ENCODE data around the gene RAB11FIP2.

RAB11FIP2 gene

DNA sequence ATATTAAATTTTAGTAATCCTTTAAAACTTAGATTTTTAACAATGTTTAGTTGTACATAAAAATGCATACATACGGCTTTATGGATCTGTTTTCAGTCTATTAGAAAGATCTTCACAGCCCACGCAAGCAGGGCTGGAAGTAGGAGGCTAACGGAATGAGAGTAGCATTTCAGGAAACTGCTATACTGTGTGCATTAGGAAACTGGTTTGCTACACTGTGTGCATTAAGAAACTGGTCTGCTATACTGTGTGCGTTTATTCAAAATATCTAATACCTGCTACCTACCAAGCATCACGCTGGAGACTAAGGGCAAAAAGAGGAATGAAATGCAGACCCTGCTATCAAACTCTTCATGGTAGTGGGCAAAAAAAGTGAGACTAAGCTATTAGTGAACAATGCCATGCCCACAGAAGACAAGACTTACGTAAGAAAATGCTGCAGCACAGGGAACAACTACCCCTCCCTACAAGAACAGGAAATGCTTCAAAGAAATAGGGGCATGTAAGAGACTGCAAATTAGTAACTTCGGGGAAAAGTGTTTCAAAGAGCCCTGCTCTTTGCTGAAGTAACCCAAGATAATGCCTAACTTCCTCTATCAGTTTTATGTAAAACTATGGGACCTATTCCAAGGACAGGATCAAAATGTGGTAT lies 11.3 kb downstream of the RAB11FIP2 start:
- TF ChIP-seq POLR2AphosphoS5 (IDR thresholded peaks at IDR 0.05; ENCODE audit: low read depth, low read length) (no peak), FOXP2 (optimal IDR thresholded peaks at IDR 0.05; ENCODE audit: borderline replicate concordance, extremely low read depth, extremely low read length, insufficient read depth) (no peak), TAF1 (IDR thresholded peaks at IDR 0.05; ENCODE audit: borderline replicate concordance, insufficient read depth, low read length) (no peak), SIN3A (IDR thresholded peaks at IDR 0.05; ENCODE audit: borderline replicate concordance, insufficient read depth, low read length) (no peak)
- TF ChIP-seq, protein P1, sequence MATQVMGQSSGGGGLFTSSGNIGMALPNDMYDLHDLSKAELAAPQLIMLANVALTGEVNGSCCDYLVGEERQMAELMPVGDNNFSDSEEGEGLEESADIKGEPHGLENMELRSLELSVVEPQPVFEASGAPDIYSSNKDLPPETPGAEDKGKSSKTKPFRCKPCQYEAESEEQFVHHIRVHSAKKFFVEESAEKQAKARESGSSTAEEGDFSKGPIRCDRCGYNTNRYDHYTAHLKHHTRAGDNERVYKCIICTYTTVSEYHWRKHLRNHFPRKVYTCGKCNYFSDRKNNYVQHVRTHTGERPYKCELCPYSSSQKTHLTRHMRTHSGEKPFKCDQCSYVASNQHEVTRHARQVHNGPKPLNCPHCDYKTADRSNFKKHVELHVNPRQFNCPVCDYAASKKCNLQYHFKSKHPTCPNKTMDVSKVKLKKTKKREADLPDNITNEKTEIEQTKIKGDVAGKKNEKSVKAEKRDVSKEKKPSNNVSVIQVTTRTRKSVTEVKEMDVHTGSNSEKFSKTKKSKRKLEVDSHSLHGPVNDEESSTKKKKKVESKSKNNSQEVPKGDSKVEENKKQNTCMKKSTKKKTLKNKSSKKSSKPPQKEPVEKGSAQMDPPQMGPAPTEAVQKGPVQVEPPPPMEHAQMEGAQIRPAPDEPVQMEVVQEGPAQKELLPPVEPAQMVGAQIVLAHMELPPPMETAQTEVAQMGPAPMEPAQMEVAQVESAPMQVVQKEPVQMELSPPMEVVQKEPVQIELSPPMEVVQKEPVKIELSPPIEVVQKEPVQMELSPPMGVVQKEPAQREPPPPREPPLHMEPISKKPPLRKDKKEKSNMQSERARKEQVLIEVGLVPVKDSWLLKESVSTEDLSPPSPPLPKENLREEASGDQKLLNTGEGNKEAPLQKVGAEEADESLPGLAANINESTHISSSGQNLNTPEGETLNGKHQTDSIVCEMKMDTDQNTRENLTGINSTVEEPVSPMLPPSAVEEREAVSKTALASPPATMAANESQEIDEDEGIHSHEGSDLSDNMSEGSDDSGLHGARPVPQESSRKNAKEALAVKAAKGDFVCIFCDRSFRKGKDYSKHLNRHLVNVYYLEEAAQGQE (IDR thresholded peaks at IDR 0.05; ENCODE audit: insufficient read depth in 1 of 2, low read depth in 2 of 2, low read length in 2 of 2): no peak

DNA sequence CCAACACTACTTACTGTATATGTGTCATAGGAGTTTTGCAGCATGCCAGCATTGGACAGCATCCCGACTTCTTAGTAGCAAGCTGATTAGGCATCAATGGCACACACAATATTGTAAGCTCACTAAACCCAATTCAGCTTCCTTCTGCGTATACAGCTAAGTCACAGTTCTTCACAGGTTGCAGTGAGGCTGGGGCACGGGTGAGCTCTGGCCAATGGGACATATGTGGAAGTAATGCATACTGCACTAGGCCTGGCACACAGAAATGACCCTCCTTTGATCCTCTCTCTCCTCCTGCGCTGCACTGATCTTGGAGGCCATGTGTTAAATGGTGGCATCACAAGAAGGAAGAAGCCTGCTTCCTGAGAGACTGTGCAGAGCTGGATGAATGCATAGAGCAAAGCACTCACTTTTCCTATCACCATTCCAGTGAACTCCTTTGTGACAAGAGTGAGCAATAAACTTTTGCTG lies 11.9 kb downstream of the RAB11FIP2 start:
- TF ChIP-seq SIN3A (IDR thresholded peaks at IDR 0.05; ENCODE audit: borderline replicate concordance, insufficient read depth, low read length) (no peak), TAF1 (IDR thresholded peaks at IDR 0.05; ENCODE audit: borderline replicate concordance, insufficient read depth, low read length) (no peak), POLR2AphosphoS5 (IDR thresholded peaks at IDR 0.05; ENCODE audit: low read depth, low read length) (no peak), FOXP2 (optimal IDR thresholded peaks at IDR 0.05; ENCODE audit: borderline replicate concordance, extremely low read depth, extremely low read length, insufficient read depth) (no peak)
- TF ChIP-seq, protein P1 (IDR thresholded peaks at IDR 0.05; ENCODE audit: insufficient read depth in 1 of 2, low read depth in 2 of 2, low read length in 2 of 2): no peak

DNA sequence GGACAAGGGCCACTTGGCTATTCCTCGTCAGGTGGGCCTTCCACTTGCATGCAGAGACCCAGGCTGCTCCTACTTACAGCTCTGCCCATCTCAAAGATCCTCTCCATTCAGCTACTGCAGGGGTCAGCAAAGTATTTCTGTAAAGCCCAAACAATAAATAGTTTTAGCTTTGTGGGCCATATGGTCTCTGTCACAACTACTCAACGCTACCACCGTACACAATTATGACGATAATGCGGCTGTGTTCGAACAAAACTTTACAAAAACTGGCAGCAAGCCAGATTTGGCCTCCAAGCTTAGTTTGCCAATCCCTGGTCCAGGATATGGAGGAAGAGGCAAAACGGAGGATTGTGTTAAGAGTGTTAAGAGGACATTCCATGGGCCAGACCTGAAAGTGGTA lies 12.8 kb downstream of the RAB11FIP2 start:
- TF ChIP-seq, protein P1 (IDR thresholded peaks at IDR 0.05; ENCODE audit: insufficient read depth in 1 of 2, low read depth in 2 of 2, low read length in 2 of 2): no peak
- no peak for TF ChIP-seq POLR2AphosphoS5 (IDR thresholded peaks at IDR 0.05; ENCODE audit: low read depth, low read length)
- TF ChIP-seq TAF1 (IDR thresholded peaks at IDR 0.05; ENCODE audit: borderline replicate concordance, insufficient read depth, low read length): no peak
- TF ChIP-seq SIN3A (IDR thresholded peaks at IDR 0.05; ENCODE audit: borderline replicate concordance, insufficient read depth, low read length): no peak
- no peak for TF ChIP-seq FOXP2 (optimal IDR thresholded peaks at IDR 0.05; ENCODE audit: borderline replicate concordance, extremely low read depth, extremely low read length, insufficient read depth)

DNA sequence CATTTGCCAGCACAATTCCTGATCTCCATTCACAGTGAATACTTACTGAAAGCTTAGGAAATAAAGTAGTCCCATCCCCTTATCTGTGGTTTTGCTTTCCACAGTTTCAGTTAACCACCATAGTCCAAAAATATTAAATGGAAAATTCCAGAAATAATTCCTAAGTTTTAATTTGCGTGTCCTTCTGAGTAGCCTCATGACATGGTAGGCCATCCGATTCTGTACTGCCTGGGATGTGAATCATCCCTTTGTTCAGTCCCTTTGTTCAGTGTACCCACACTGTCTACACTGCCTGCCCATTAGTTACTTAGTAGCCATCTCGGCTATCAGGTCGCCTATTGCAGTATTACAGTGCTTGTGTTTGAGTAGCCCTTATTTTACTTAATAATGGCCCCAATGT lies 14.2 kb downstream of the RAB11FIP2 start:
- TF ChIP-seq POLR2AphosphoS5 (IDR thresholded peaks at IDR 0.05; ENCODE audit: low read depth, low read length) (no peak), TAF1 (IDR thresholded peaks at IDR 0.05; ENCODE audit: borderline replicate concordance, insufficient read depth, low read length) (no peak), FOXP2 (optimal IDR thresholded peaks at IDR 0.05; ENCODE audit: borderline replicate concordance, extremely low read depth, extremely low read length, insufficient read depth) (no peak), SIN3A (IDR thresholded peaks at IDR 0.05; ENCODE audit: borderline replicate concordance, insufficient read depth, low read length) (no peak)
- TF ChIP-seq, protein P1 (IDR thresholded peaks at IDR 0.05; ENCODE audit: insufficient read depth in 1 of 2, low read depth in 2 of 2, low read length in 2 of 2): no peak
